NCI-H1417 (cell line): ENCODE results near the gene ALPK1.

Source experiments
- DNase-seq, 3 experiments: peaks; one replicate each; lab custom pipeline; 2025; lab: John Stamatoyannopoulos, UW

Gene ALPK1

GRCh38 chr4:112328734-112329130 is 31.6 kb downstream of the ALPK1 start:
- no peak for DNase-seq

GRCh38 chr4:112329672-112330375 is 32.7 kb downstream of the ALPK1 start:
- DNase-seq: no peak

- no peak for DNase-seq
Observed at GRCh38 chr4:112330921-112331320, 33.8 kb downstream of the ALPK1 start.

- no peak for DNase-seq
Observed at GRCh38 chr4:112332398-112332797, 35.2 kb downstream of the ALPK1 start.

- no peak for DNase-seq
Observed at GRCh38 chr4:112340023-112340422, 42.9 kb downstream of the ALPK1 start.

- DNase-seq: no peak
Observed at GRCh38 chr4:112341033-112341432, 43.9 kb downstream of the ALPK1 start.

- peak in 2 of 3 experiments; percentile 41 to 66 for DNase-seq
Observed at GRCh38 chr4:112343330-112344080, 46.3 kb downstream of the ALPK1 start.

GRCh38 chr4:112348488-112349158 is 51.5 kb downstream of the ALPK1 start:
- peak; percentile 68 to 92 (median 79) for DNase-seq

GRCh38 chr4:112352736-112353135 is 55.6 kb downstream of the ALPK1 start:
- DNase-seq: no peak

GRCh38 chr4:112355662-112356061 is 58.5 kb downstream of the ALPK1 start:
- DNase-seq: no peak

GRCh38 chr4:112357453-112357852 is 60.3 kb downstream of the ALPK1 start:
- no peak for DNase-seq

GRCh38 chr4:112357897-112358296 is 60.7 kb downstream of the ALPK1 start:
- DNase-seq: no peak

- no peak for DNase-seq
Observed at GRCh38 chr4:112358415-112358814, 61.2 kb downstream of the ALPK1 start.

- DNase-seq: no peak
Observed at GRCh38 chr4:112358952-112359749, 62.0 kb downstream of the ALPK1 start.

GRCh38 chr4:112361181-112361791 is 64.1 kb downstream of the ALPK1 start:
- peak in 1 of 3 experiments; percentile 16 for DNase-seq

- no peak for DNase-seq
Observed at GRCh38 chr4:112370466-112370865, 73.3 kb downstream of the ALPK1 start.

GRCh38 chr4:112371361-112371760 is 74.2 kb downstream of the ALPK1 start:
- peak in 1 of 3 experiments; percentile 10 for DNase-seq

- DNase-seq: no peak
Observed at GRCh38 chr4:112374850-112375249, 77.7 kb downstream of the ALPK1 start.

GRCh38 chr4:112377171-112377570 is 80.0 kb downstream of the ALPK1 start:
- peak in 1 of 3 experiments; percentile 31 for DNase-seq

GRCh38 chr4:112377594-112378242 is 80.5 kb downstream of the ALPK1 start:
- peak in 1 of 3 experiments; percentile 31 for DNase-seq

- DNase-seq: no peak
Observed at GRCh38 chr4:112378243-112378620, 81.1 kb downstream of the ALPK1 start.
